Measurements from ENCODE around the gene TEX264. TPM values are rescaled to one million over a fixed set of nuclear protein-coding genes. Genes with fewer than 3 reads are reported as not detected.
A peak's percentile ranks its signal among the peaks of the same experiment; 100 is the strongest.
"Not testable (repeated sequence)": the region's sequence is repeated elsewhere in the genome, so short reads cannot be mapped to it uniquely, and the experiment has no call there.

The TEX264 gene
- total RNA-seq, 2 experiments from 2014 or later = 58.8 to 66.5 TPM

- Mint-ChIP-seq H3K27ac (peak overlapping the region; percentile 62), H3K9me3 (ENCODE audit: low read depth) (no peaks in the 10 kb centered on the region), H3K4me1 (peaks cover 37% of the 10 kb centered on the region), H3K27me3 (peaks cover 29% of the 10 kb centered on the region), H3K36me3 (peaks cover 2% of the 10 kb centered on the region), H3K4me3 (peak overlapping the region; percentile 55)
- peak; percentile 94 for ATAC-seq
- CTCF ChIA-PET = interaction anchor here (0.8 to 3.4 kb wide), 6 partner anchors 15 to 232 kb away, joined by 3 to 16 read pairs (median 5); no protein-coding TSS in a partner anchor
- DNase-seq = peak; percentile 79
Observed at GRCh38 chr3:51734572-51734907, 63.5 kb downstream of the TEX264 start.

- DNase-seq = no peak
- H3K9me3 Mint-ChIP-seq (ENCODE audit: low read depth) = no peaks in the 10 kb centered on the region
Observed at GRCh38 chr3:51735039-51735438, 64.0 kb downstream of the TEX264 start.

GRCh38 chr3:51735950-51736349, 64.9 kb downstream of the TEX264 start:
- DNase-seq (no peak), ATAC-seq (no peak)
- CTCF ChIA-PET = interaction anchor here (1.1 to 3.4 kb wide), 3 partner anchors 12 to 64 kb away, joined by 3 to 16 read pairs (median 8); no protein-coding TSS in a partner anchor
- H3K27me3 Mint-ChIP-seq = peaks cover 33% of the 10 kb centered on the region
- H3K4me3 Mint-ChIP-seq = no peak overlapping the region
- peaks cover 2% of the 10 kb centered on the region for H3K36me3 Mint-ChIP-seq
- H3K27ac Mint-ChIP-seq = no peak overlapping the region
- H3K9me3 Mint-ChIP-seq (ENCODE audit: low read depth) = no peaks in the 10 kb centered on the region
- peaks cover 28% of the 10 kb centered on the region for H3K4me1 Mint-ChIP-seq

More at GRCh38 chr3:51735039-51735438, 64.0 kb downstream of the TEX264 start:
- no peak for ATAC-seq
- peak overlapping the region; percentile 55 for H3K4me3 Mint-ChIP-seq
- CTCF ChIA-PET = interaction anchor here (0.8 to 3.4 kb wide), 7 partner anchors 11 to 233 kb away, joined by 3 to 16 read pairs (median 4); no protein-coding TSS in a partner anchor
- peaks cover 33% of the 10 kb centered on the region for H3K4me1 Mint-ChIP-seq
- H3K27ac Mint-ChIP-seq = peak overlapping the region; percentile 62
- peaks cover 33% of the 10 kb centered on the region for H3K27me3 Mint-ChIP-seq
- peaks cover 2% of the 10 kb centered on the region for H3K36me3 Mint-ChIP-seq

- H3K36me3 Mint-ChIP-seq = peaks cover 2% of the 10 kb centered on the region
- no peak for DNase-seq
- H3K4me3 Mint-ChIP-seq = no peak overlapping the region
- peaks cover 21% of the 10 kb centered on the region for H3K4me1 Mint-ChIP-seq
- ATAC-seq = no peak
- CTCF ChIA-PET = no interaction called here
- no peak overlapping the region for H3K27ac Mint-ChIP-seq
- H3K27me3 Mint-ChIP-seq = peaks cover 33% of the 10 kb centered on the region
- H3K9me3 Mint-ChIP-seq (ENCODE audit: low read depth) = no peaks in the 10 kb centered on the region
Observed at GRCh38 chr3:51739110-51739509, 68.1 kb downstream of the TEX264 start.

GRCh38 chr3:51742320-51742719, 71.3 kb downstream of the TEX264 start:
- H3K4me3 Mint-ChIP-seq; H3K9me3 Mint-ChIP-seq (ENCODE audit: low read depth): not testable (repeated sequence)
- CTCF ChIA-PET = interaction anchor here (1.4 kb wide), 1 partner anchor 23 kb away, joined by 3 read pairs; no protein-coding TSS in a partner anchor

GRCh38 chr3:51742978-51743377, 71.9 kb downstream of the TEX264 start:
- H3K36me3 Mint-ChIP-seq = not testable (repeated sequence)

More at GRCh38 chr3:51742320-51742719, 71.3 kb downstream of the TEX264 start:
- peaks cover 26% of the 10 kb centered on the region for H3K27me3 Mint-ChIP-seq
- DNase-seq, H3K36me3 Mint-ChIP-seq, H3K4me1 Mint-ChIP-seq, ATAC-seq, H3K27ac Mint-ChIP-seq: not testable (repeated sequence)

GRCh38 chr3:51747840-51748239, 76.8 kb downstream of the TEX264 start:
- Mint-ChIP-seq H3K4me1 (peaks cover 14% of the 10 kb centered on the region), H3K27me3 (peaks cover under 1% of the 10 kb centered on the region), H3K27ac (no peak overlapping the region), H3K9me3 (ENCODE audit: low read depth) (peaks cover 2% of the 10 kb centered on the region), H3K36me3 (no peaks in the 10 kb centered on the region), H3K4me3 (no peak overlapping the region)
- CTCF ChIA-PET = no interaction called here
- ATAC-seq (no peak), DNase-seq (no peak)

More at GRCh38 chr3:51742978-51743377, 71.9 kb downstream of the TEX264 start:
- H3K4me1 Mint-ChIP-seq; H3K9me3 Mint-ChIP-seq (ENCODE audit: low read depth); H3K4me3 Mint-ChIP-seq; H3K27ac Mint-ChIP-seq; DNase-seq; ATAC-seq; CTCF ChIA-PET: not testable (repeated sequence)
- H3K27me3 Mint-ChIP-seq = peaks cover 19% of the 10 kb centered on the region

GRCh38 chr3:51748327-51748726, 77.3 kb downstream of the TEX264 start:
- H3K4me1 Mint-ChIP-seq = peaks cover 14% of the 10 kb centered on the region
- CTCF ChIA-PET = no interaction called here
- H3K9me3 Mint-ChIP-seq (ENCODE audit: low read depth) = peaks cover 2% of the 10 kb centered on the region
- DNase-seq = no peak
- no peak overlapping the region for H3K4me3 Mint-ChIP-seq
- no peak overlapping the region for H3K27ac Mint-ChIP-seq
- H3K36me3 Mint-ChIP-seq = no peaks in the 10 kb centered on the region
- no peak for ATAC-seq
- H3K27me3 Mint-ChIP-seq = peaks cover 3% of the 10 kb centered on the region

GRCh38 chr3:51750878-51751277, 79.8 kb downstream of the TEX264 start:
- no peak overlapping the region for H3K27ac Mint-ChIP-seq
- no peak overlapping the region for H3K4me3 Mint-ChIP-seq
- no peaks in the 10 kb centered on the region for H3K36me3 Mint-ChIP-seq
- DNase-seq = no peak
- H3K4me1 Mint-ChIP-seq = peaks cover 14% of the 10 kb centered on the region
- H3K27me3 Mint-ChIP-seq = peaks cover 18% of the 10 kb centered on the region
- H3K9me3 Mint-ChIP-seq (ENCODE audit: low read depth) = peaks cover 4% of the 10 kb centered on the region
- CTCF ChIA-PET = no interaction called here
- no peak for ATAC-seq

GRCh38 chr3:51751287-51751686, 80.2 kb downstream of the TEX264 start:
- H3K27ac Mint-ChIP-seq = no peak overlapping the region
- H3K4me3 Mint-ChIP-seq = no peak overlapping the region
- DNase-seq = no peak
- CTCF ChIA-PET = no interaction called here
- H3K27me3 Mint-ChIP-seq = peaks cover 22% of the 10 kb centered on the region
- H3K4me1 Mint-ChIP-seq = peaks cover 14% of the 10 kb centered on the region
- no peaks in the 10 kb centered on the region for H3K36me3 Mint-ChIP-seq
- ATAC-seq = no peak
- peaks cover 5% of the 10 kb centered on the region for H3K9me3 Mint-ChIP-seq (ENCODE audit: low read depth)

Other genes with a start within 250 kb of the TEX264 start
- gene DCAF1, start 171.2 kb upstream of the TEX264 start, total RNA-seq = 10 to 100 TPM; 34.9 to 41.7 TPM
- gene RAD54L2, start 132.5 kb upstream of the TEX264 start, total RNA-seq = 10 to 100 TPM; 34.0 to 35.1 TPM
- gene GRM2, start 35.8 kb downstream of the TEX264 start, total RNA-seq = under 1 TPM; 0.52 to 0.55 TPM
- not detected for gene IQCF6, start 108.0 kb downstream of the TEX264 start, total RNA-seq
- not detected for gene IQCF2, start 190.4 kb downstream of the TEX264 start, total RNA-seq
- not detected for gene IQCF5, start 204.3 kb downstream of the TEX264 start, total RNA-seq
- gene IQCF1, start 232.1 kb downstream of the TEX264 start, total RNA-seq = not detected